ENCODE results near the gene GRM4.

GRM4 gene

DNA sequence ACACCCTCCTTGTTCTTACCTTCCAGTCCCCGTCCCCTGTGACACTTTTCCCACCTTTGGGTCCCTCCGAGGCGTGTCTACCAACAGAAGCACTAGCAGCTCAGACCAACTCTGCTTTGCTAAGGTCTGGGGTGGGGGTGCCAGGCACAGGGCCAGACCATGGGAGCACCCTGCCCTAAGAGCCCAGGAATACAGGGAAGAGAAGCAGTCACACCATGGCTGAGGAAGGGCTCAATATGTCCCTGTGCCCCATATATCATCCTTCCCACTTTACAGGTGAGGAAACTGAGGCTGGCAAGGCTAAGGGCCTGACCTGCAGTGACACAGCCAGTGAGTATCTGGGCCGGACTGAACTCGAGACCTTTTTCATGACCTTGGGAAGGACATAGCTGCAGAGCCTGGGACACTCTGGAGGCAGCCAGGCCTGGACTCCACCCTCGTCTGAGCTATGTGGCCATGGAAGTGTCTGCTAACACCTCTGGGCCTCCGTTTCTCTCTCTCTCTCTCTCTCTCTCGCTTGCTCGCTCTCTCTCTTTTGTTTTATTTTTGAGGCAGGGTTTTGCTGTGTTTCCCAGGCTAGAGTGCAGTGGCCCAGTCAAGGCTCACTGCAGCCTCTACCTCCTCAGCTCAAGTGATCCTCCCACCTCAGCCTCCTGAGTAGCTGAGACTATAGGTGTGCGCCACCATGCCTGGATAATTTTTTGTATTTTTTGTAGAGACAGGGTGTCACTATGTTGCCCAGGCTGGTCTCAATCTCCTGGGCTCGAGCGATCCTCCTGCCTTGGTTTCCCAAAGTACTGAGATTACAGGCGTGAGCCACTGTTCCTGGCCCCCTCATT is 156.7 kb downstream of the GRM4 start:
- no peak overlapping the region for H3K4me3 Mint-ChIP-seq
- H3K27ac Mint-ChIP-seq: no peak overlapping the region
- H3K4me1 Mint-ChIP-seq (ENCODE audit: low read depth): no peaks in the 10 kb centered on the region
- no peaks in the 10 kb centered on the region for H3K36me3 Mint-ChIP-seq (ENCODE audit: low read depth)
- H3K27me3 Mint-ChIP-seq (ENCODE audit: low read depth): peaks cover 10% of the 10 kb centered on the region
- H3K9me3 Mint-ChIP-seq: no peaks in the 10 kb centered on the region

DNA sequence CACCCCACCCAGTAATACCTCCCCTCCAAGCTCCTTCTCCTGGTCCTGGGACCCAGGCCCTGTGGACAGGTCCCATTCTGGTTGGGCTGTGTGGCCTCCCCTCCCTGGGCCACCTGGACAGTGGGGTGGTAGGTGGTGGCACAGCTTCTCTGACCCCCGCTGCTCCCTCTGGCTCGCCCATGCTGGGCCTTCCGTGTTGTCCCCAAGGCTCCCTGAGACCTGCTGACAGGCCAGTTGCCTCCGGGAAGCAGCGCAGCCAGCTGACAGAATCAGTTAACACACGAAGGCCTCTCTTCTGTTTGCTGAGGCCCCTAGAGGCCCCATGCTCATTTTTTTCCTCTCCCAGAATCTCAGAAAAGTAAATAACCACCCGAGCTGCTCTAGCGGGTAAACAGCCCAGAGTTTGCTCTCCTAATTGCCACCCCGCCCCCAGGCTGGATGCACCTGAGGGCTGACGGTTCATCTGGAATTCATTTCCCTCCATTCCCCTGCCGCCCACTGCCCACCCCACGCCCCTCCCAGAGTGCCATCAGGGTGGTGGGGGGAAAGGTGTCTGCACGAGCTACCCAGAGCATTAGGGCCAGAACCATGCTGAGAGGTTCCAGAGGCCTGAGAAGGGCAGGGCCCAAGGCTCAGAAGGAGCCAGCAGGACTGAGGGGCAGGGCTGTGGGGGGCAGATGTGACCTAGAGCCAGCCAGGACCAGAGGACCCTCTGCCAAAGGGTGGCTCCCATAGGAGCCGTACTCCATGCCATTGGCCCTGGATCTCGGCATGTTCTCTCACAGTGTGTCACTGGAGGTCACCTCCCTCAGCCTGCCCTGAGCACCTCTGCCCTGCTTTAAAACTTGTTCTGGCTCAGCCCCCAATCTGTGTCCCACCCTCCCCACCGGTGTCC is 157.5 kb downstream of the GRM4 start:
- Mint-ChIP-seq H3K27me3 (ENCODE audit: low read depth) (peaks cover 10% of the 10 kb centered on the region), H3K9me3 (no peaks in the 10 kb centered on the region), H3K4me1 (ENCODE audit: low read depth) (peaks cover 2% of the 10 kb centered on the region), H3K4me3 (no peak overlapping the region), H3K36me3 (ENCODE audit: low read depth) (no peaks in the 10 kb centered on the region), H3K27ac (no peak overlapping the region)

DNA sequence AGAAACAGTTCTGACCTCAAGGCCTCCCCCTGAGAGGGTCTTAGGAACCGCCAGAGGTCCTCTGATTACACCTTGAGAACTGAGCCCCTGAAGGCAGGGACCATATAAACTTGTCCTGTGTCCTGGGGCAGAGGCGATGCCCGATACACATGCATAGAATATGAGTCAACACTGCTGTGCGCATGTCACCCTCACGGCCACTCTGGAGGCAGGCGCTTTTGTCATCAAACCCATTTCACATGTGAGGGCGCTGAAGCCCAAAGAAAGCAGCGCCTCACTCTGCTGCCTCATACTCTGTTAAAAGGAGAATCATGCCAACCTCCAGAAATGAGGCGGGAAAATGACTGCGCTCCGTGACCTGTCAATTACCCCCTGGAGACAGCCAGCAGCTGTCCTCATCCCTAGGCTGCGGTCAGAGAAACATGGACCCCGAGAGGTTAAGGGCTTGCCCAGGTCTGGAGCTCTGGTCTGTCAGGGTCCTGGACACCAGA is 158.3 kb downstream of the GRM4 start:
- no peaks in the 10 kb centered on the region for H3K36me3 Mint-ChIP-seq (ENCODE audit: low read depth)
- peaks cover 5% of the 10 kb centered on the region for H3K4me1 Mint-ChIP-seq (ENCODE audit: low read depth)
- H3K4me3 Mint-ChIP-seq: no peak overlapping the region
- no peak overlapping the region for H3K27ac Mint-ChIP-seq
- no peaks in the 10 kb centered on the region for H3K9me3 Mint-ChIP-seq
- H3K27me3 Mint-ChIP-seq (ENCODE audit: low read depth): peaks cover 10% of the 10 kb centered on the region

DNA sequence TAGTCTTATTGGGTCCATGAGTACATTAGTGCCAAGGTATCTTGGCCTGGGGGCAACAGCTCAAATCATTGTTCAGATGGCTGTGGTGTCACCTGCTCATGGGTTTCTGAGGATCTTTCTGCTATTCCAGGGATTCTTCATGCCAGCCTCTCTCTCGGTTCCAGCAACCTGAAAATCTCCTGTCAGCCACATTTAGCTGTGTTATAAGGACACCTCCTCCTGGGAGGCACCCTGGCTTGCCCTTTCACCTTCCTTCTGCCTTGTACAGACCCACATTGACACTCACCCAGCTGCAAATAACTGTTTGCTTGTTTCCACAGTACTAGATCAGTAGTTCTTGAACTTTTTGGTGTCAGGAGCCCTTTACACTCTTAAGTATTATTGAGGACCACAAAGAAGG is 159.9 kb downstream of the GRM4 start:
- Mint-ChIP-seq H3K4me1 (ENCODE audit: low read depth) (peaks cover 5% of the 10 kb centered on the region), H3K9me3 (no peaks in the 10 kb centered on the region), H3K27me3 (ENCODE audit: low read depth) (peaks cover 7% of the 10 kb centered on the region), H3K4me3 (no peak overlapping the region), H3K36me3 (ENCODE audit: low read depth) (no peaks in the 10 kb centered on the region), H3K27ac (no peak overlapping the region)

DNA sequence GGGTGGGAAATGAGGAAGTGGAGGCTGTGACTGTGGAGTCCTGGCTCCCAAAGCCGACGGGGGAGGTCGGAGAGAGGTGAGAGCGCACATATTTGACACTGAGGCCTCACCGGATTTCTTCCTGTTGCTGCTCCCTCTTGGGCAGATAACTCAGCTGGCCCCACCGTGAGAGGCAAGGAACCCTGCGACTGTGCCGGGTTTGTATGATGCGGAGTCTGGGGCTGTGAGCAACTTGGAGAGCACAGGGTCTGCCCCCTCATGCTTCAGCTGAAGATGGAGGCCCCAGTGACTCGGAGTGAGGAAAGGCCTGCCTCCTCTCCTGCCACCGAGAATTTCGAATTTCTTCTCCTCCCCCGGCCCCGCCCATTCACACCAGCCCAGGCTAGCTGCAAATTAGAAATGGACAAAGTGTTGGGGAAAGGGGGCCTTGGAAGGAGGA is 160.6 kb downstream of the GRM4 start:
- no peaks in the 10 kb centered on the region for H3K36me3 Mint-ChIP-seq (ENCODE audit: low read depth)
- peaks cover 3% of the 10 kb centered on the region for H3K27me3 Mint-ChIP-seq (ENCODE audit: low read depth)
- H3K27ac Mint-ChIP-seq: no peak overlapping the region
- H3K9me3 Mint-ChIP-seq: no peaks in the 10 kb centered on the region
- H3K4me3 Mint-ChIP-seq: no peak overlapping the region
- H3K4me1 Mint-ChIP-seq (ENCODE audit: low read depth): peaks cover 5% of the 10 kb centered on the region

DNA sequence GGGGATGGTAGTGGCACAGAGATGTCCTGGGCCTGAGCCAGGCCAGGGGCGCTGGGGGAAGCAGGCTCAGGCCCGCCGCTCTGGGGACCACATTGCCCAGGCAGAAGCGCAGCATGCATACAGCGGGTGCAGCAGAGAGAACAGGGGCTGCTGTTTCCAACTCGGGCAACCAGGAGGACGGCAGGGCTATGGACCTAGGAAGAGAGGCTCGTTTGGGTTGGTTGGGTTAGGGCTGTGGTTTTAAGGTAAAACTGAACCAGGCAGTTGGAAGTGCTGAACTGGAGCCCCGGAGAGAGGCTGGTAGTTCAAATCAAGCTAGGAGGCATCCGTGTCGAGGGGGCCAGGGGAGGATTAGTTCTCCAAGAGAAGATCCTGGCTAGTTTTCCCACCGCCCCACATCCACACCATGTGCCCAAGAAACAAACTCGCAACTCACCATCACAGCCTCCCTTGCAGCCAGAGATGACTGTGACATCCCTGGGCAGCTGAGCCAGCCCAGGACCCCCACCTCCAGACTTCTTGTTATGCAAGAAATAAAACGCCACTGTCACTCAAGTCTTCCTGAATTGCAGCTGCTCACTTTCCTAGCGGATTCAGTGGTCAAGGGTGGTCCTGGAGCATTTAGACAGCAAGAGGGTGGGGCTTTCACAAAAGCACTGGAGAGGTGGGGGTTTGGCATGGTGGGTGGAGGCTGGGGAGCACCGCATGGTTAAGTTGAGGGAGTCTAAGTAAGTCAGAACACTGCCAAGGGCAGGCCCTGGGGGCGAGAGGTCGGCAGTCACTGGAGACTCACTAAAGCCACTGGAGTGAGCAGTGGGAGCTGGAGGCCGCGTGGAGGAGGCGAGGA is 161.2 kb downstream of the GRM4 start:
- H3K4me1 Mint-ChIP-seq (ENCODE audit: low read depth): peaks cover 5% of the 10 kb centered on the region
- no peak overlapping the region for H3K27ac Mint-ChIP-seq
- H3K27me3 Mint-ChIP-seq (ENCODE audit: low read depth): peaks cover 3% of the 10 kb centered on the region
- no peaks in the 10 kb centered on the region for H3K9me3 Mint-ChIP-seq
- H3K4me3 Mint-ChIP-seq: no peak overlapping the region
- no peaks in the 10 kb centered on the region for H3K36me3 Mint-ChIP-seq (ENCODE audit: low read depth)

DNA sequence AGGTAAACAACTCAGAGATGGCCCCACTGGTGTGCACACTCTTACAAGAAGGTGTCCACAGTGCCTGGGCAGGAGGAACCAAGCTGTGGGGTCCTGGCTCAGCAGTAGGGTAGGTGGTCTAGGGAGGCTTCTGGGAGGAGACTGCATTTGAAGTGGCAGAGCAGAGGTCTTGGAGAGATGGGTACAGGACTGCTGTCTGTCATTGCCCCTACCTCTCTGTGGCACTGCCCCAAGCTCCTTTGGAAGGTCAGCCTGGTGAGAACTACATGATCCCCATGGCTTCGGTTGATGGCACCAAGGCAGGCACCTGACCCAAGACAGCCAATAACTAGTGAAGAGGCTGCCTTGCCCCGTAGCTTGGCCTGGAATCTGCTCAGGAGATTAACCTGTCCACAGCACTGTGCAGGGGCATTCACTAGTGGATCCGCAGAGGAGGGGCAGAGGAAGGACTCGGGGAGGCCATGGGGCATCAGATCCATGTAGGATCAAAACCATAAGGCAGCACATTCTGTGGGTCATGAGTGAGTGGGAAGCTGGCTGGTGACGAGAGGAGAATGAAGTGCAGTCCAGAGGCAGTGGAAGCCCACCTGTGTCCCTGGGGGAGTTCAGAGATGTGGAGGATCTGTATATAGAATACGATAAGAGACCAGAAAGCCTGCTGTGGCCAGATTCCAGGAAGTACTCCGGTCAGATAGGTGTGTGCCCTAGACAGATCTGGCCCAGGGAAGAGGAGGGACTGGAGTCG is 162.0 kb downstream of the GRM4 start:
- no peak overlapping the region for H3K4me3 Mint-ChIP-seq
- H3K27me3 Mint-ChIP-seq (ENCODE audit: low read depth): no peaks in the 10 kb centered on the region
- peak overlapping the region; percentile 43 for H3K27ac Mint-ChIP-seq
- peaks cover 5% of the 10 kb centered on the region for H3K4me1 Mint-ChIP-seq (ENCODE audit: low read depth)
- no peaks in the 10 kb centered on the region for H3K9me3 Mint-ChIP-seq
- no peaks in the 10 kb centered on the region for H3K36me3 Mint-ChIP-seq (ENCODE audit: low read depth)

DNA sequence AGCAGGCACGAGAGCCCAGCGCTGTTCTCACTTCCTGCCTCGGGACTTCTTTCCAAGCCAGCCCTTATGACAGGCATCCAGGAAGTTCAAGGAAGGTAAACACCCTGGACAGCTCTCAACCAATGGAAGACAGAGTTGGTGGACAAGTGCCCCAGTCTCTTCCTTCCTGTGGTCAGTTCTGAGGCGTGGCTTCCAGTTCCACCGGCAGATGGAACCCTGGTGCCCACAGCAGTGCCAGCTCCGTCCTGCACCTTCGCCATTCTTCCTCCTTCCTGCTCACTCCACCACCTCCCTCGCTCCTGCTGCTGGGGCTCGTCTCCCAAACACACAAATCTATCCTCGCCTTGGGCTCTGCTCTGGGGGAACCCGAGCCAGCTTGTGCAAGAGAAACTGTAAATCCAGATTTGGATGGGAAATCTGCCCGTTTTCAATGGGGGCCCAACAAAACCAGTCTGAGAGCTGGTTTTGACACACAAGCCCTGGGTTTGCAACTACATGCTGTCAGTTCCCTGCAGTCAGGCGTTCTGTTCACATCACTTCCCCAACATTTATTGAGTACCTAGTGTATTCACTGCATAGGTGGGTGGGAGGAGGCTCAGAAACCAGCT is 162.7 kb downstream of the GRM4 start:
- H3K36me3 Mint-ChIP-seq (ENCODE audit: low read depth): no peaks in the 10 kb centered on the region
- H3K27me3 Mint-ChIP-seq (ENCODE audit: low read depth): no peaks in the 10 kb centered on the region
- H3K4me3 Mint-ChIP-seq: no peak overlapping the region
- no peaks in the 10 kb centered on the region for H3K9me3 Mint-ChIP-seq
- no peak overlapping the region for H3K27ac Mint-ChIP-seq
- H3K4me1 Mint-ChIP-seq (ENCODE audit: low read depth): peaks cover 5% of the 10 kb centered on the region

DNA sequence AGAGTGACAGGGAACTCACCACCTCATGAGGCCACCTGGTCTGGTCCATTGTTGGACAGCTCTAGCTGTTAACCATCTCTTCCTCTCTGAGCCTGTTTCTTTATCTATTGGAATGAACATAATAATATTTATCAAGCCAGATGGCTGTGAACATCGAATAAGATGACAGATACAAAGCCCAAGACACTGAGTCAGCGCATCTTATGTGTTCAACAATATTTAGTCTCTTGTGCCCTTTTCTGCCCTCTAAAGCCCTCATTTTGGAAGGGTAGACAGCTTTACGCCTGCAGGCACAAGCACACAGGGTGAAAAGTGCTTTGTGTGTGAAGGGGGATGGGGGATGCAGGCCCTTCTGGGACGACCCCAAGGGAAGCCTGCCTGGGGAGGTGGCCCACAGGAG is 164.0 kb downstream of the GRM4 start:
- Mint-ChIP-seq H3K36me3 (ENCODE audit: low read depth) (no peaks in the 10 kb centered on the region), H3K9me3 (no peaks in the 10 kb centered on the region), H3K27ac (no peak overlapping the region)

DNA sequence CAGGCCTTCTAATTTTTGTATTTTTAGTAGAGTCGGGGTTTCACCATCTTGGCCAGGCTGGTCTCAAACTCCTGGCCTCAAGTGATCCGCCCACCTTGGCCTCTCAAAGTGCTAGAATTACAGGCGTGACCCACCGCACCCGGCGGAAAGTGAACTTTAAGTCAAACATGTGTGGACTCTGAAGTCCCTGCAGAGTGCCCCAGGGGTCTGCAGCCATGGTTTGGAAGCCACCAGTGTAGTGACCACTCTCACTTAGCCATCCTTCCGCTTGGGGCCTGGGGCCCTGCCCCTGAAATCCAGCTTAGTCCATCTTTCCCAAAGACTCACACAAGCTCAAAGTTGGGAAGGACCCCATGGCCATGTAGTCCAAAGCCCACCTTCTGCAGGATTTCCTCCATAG is 164.5 kb downstream of the GRM4 start:
- Mint-ChIP-seq H3K9me3 (no peaks in the 10 kb centered on the region), H3K27me3 (ENCODE audit: low read depth) (peaks cover 15% of the 10 kb centered on the region), H3K4me1 (ENCODE audit: low read depth) (peaks cover 7% of the 10 kb centered on the region), H3K36me3 (ENCODE audit: low read depth) (no peaks in the 10 kb centered on the region), H3K27ac (no peak overlapping the region), H3K4me3 (no peak overlapping the region)

More for the DNA sequence above, 164.0 kb downstream of the GRM4 start:
- H3K4me1 Mint-ChIP-seq (ENCODE audit: low read depth): peaks cover 6% of the 10 kb centered on the region
- H3K27me3 Mint-ChIP-seq (ENCODE audit: low read depth): peaks cover 11% of the 10 kb centered on the region
- no peak overlapping the region for H3K4me3 Mint-ChIP-seq

DNA sequence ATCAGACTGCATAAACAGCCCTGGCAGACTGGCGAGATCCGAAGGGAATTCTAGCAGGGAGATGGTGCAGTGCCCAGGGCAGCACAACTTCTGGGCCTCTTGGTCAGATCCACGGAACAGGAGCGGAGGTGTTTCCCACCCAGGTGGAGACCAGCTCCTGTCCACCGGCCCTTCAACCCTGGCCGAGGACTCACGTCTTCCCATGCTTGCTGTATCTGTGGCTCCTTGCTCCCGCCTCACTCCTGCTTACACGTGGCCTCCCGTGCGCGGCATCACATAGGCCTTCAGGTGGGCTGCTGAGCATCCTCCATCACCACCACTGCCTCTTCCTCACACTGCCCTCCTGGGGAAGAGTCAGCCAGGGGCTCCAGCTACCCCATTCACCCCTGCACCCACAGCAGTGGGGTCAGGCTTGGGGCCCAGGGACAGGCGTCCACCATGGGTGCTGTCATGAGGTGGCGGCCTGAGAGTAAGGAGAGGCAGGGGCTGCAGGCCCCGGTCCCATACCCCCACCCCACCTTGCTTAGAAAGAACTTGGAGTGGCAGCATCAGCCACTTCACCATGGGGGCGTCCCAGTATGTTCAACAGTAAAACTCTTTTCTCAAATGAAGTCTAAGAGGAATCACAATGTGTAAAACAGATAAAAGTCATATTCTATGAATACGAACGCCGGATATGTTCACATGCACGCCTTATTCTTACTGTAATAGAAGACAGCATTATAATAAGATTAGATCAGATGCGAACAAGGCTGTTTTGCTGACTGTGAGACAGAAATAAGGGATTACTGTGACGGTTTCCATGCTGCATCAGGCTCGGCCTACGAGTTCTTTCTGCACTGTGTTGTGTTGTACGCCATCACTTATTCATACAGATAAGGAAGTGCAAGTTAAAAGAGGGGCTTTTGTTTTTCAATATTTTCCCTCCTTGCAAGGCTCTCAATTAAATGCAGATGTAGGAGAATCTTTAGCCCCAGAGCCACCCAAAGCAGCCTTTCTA is 165.4 kb downstream of the GRM4 start:
- no peak overlapping the region for H3K4me3 Mint-ChIP-seq
- H3K27me3 Mint-ChIP-seq (ENCODE audit: low read depth): peaks cover 19% of the 10 kb centered on the region
- H3K27ac Mint-ChIP-seq: no peak overlapping the region
- H3K9me3 Mint-ChIP-seq: no peaks in the 10 kb centered on the region
- no peaks in the 10 kb centered on the region for H3K36me3 Mint-ChIP-seq (ENCODE audit: low read depth)
- peaks cover 7% of the 10 kb centered on the region for H3K4me1 Mint-ChIP-seq (ENCODE audit: low read depth)

DNA sequence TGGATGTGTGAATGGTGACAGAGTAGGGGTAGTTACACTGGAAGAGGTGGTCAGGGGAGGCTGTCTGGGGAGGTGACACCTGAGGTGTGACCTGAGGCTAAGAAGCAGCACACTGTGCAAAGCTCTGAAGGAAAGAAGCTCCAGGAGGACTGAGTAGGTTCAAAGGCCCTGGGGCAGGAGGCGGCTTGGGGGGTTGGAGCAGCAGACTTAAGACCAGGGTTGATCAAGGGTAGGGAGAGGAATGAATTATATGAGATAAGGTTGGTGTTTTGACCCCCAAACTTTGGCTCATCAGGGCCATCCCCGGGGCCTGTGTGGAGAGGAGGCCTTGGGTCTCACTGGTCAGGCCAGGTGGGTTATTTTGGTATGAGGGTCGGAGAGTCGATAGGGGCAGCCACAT is 166.1 kb downstream of the GRM4 start:
- H3K9me3 Mint-ChIP-seq: no peaks in the 10 kb centered on the region
- no peaks in the 10 kb centered on the region for H3K36me3 Mint-ChIP-seq (ENCODE audit: low read depth)
- H3K27me3 Mint-ChIP-seq (ENCODE audit: low read depth): peaks cover 22% of the 10 kb centered on the region
- no peak overlapping the region for H3K4me3 Mint-ChIP-seq
- peaks cover 7% of the 10 kb centered on the region for H3K4me1 Mint-ChIP-seq (ENCODE audit: low read depth)
- no peak overlapping the region for H3K27ac Mint-ChIP-seq

All from T-helper 1 cell treated with Interleukin-12 subunit alpha and Interleukin-12 subunit beta and Interleukin-4 antibody, amounts not matched to agents 30 μg/mL and 1 μg/mL, for 36 hours (primary cell).